Gastroesophageal sphincter (tissue), 3 donors: ENCODE data around the gene TNFRSF4.

Experiments used
- POLR2AphosphoS5 ChIP-seq: sonication (generic); formaldehyde crosslinking; IDR thresholded peaks from one replicate; pipeline ENCODE4 v1.6.1; 2017; ENCODE audit warnings: antibody characterized with exemption
- TF ChIP-seq, protein P1 (sequence below), 4 experiments: fragments of 200-600 bp in 2 of 4; fragments of 450-650 bp in 2 of 4; sonication (generic) in 1 of 4; IDR thresholded peaks; one replicate each; pipeline ENCODE4 v1.5.1; 2017 to 2019; ENCODE audit warnings: antibody characterized with exemption in 4 of 4, mild to moderate bottlenecking in 2 of 4, moderate library complexity in 2 of 4

GRCh38 chr1:1182491-1183220, 31.3 kb downstream of the TNFRSF4 start:
- TF ChIP-seq, protein P1, sequence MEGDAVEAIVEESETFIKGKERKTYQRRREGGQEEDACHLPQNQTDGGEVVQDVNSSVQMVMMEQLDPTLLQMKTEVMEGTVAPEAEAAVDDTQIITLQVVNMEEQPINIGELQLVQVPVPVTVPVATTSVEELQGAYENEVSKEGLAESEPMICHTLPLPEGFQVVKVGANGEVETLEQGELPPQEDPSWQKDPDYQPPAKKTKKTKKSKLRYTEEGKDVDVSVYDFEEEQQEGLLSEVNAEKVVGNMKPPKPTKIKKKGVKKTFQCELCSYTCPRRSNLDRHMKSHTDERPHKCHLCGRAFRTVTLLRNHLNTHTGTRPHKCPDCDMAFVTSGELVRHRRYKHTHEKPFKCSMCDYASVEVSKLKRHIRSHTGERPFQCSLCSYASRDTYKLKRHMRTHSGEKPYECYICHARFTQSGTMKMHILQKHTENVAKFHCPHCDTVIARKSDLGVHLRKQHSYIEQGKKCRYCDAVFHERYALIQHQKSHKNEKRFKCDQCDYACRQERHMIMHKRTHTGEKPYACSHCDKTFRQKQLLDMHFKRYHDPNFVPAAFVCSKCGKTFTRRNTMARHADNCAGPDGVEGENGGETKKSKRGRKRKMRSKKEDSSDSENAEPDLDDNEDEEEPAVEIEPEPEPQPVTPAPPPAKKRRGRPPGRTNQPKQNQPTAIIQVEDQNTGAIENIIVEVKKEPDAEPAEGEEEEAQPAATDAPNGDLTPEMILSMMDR (IDR thresholded peaks at IDR 0.05), result no peak
- no peak for TF ChIP-seq POLR2AphosphoS5
